Fibroblast of lung (primary cell): ENCODE data around the gene EMC7.

ENCODE experiments used
- EZH2 ChIP-seq: IDR thresholded peaks from 2 replicates; pipeline ENCODE4 v1.5.1; 2012; ENCODE audit warnings: low read length, control low read depth, mild to moderate bottlenecking; ENCODE audit errors: missing control alignments
- TF ChIP-seq, protein P1 (sequence below), 2 donors: IDR thresholded peaks in 1 of 2; conservative IDR thresholded peaks in 1 of 2; 1 replicate in 1 of 2; 2 replicates in 1 of 2; pipeline ENCODE4 v1.5.1; 2011 to 2012; ENCODE audit warnings: low read length in 2 of 2, control low read depth in 1 of 2, inconsistent platforms in 1 of 2, low read depth in 1 of 2, mild to moderate bottlenecking in 1 of 2

DNA sequence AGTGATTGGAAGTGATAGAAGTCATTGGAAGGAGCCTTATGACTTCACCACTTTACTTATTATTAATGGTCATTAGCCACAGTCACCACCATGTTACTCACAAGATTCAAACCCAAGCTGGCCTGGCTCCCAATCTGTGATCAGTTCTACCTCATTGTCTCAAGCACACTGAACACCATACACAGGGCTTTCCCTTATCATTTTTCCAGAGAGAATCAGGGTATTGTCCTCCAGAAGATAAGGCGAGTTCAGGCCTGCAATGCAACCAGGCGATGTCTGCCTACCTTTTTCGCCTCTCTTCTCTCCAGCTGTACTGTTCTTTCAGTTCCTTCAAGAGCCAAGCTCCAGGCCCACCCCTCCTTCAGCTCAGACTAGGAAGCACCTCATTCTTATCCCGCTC, 24.9 kb downstream of the EMC7 start:
- TF ChIP-seq, protein P1, sequence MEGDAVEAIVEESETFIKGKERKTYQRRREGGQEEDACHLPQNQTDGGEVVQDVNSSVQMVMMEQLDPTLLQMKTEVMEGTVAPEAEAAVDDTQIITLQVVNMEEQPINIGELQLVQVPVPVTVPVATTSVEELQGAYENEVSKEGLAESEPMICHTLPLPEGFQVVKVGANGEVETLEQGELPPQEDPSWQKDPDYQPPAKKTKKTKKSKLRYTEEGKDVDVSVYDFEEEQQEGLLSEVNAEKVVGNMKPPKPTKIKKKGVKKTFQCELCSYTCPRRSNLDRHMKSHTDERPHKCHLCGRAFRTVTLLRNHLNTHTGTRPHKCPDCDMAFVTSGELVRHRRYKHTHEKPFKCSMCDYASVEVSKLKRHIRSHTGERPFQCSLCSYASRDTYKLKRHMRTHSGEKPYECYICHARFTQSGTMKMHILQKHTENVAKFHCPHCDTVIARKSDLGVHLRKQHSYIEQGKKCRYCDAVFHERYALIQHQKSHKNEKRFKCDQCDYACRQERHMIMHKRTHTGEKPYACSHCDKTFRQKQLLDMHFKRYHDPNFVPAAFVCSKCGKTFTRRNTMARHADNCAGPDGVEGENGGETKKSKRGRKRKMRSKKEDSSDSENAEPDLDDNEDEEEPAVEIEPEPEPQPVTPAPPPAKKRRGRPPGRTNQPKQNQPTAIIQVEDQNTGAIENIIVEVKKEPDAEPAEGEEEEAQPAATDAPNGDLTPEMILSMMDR (conservative IDR thresholded peaks at IDR 0.05 in 1 of 2, IDR thresholded peaks at IDR 0.05 in 1 of 2; ENCODE audit: low read depth in 1 of 2, low read length in 2 of 2): no peak
- no peak for TF ChIP-seq EZH2
